HepG2 (cell line): Measurements from ENCODE around the gene ATP1B2. TPM values are rescaled to one million over a fixed set of nuclear protein-coding genes. Genes with fewer than 3 reads are reported as not detected.

Source experiments
- FOXP1 ChIP-seq, 2 experiments: fragments of 450-650 bp in 1 of 2; IDR thresholded peaks; 2 replicates each; pipeline ENCODE4 v1.6.1; 2017 to 2018; ENCODE audit warnings: antibody characterized with exemption in 1 of 2
- GPN1 ChIP-seq: sonication (generic); formaldehyde crosslinking; IDR thresholded peaks from 2 replicates; pipeline ENCODE4 v1.5.1; 2020; ENCODE audit warnings: missing genetic modification reagents, borderline replicate concordance
- HMGXB4 ChIP-seq, 2 experiments: sonication (generic) in 1 of 2; formaldehyde crosslinking in 1 of 2; IDR thresholded peaks; 2 replicates each; pipeline versions ENCODE4 v1.4.0 to v1.6.1; 2018 to 2020; ENCODE audit warnings: missing genetic modification reagents in 2 of 2, borderline replicate concordance in 1 of 2, low read depth in 1 of 2, mild to moderate bottlenecking in 1 of 2, missing biosample characterization in 1 of 2
- KMT2A ChIP-seq: sonication (generic); formaldehyde crosslinking; IDR thresholded peaks from 2 replicates; pipeline ENCODE4 v1.4.0; 2020; ENCODE audit warnings: missing genetic modification reagents
- NFAT5 ChIP-seq: sonication (generic); formaldehyde crosslinking; IDR thresholded peaks from 2 replicates; pipeline ENCODE4 v1.4.0; 2020; ENCODE audit warnings: missing genetic modification reagents
- SIN3B ChIP-seq: fragments of 150-350 bp; IDR thresholded peaks from 2 replicates; pipeline ENCODE4 v1.6.1; 2014; ENCODE audit warnings: low read length
- TAF1 ChIP-seq: sonication (generic); formaldehyde crosslinking; IDR thresholded peaks from 2 replicates; pipeline ENCODE4 v1.4.0; 2020; ENCODE audit warnings: missing genetic modification reagents
- XRCC5 ChIP-seq: fragments of 200-400 bp; formaldehyde crosslinking; optimal IDR thresholded peaks from 2 replicates; pipeline ENCODE3; 2017; ENCODE audit warnings: mild to moderate bottlenecking, low read length
- ZNF205 ChIP-seq: IDR thresholded peaks from 2 replicates; pipeline ENCODE4 v1.6.1; 2018; ENCODE audit warnings: missing biosample characterization, missing genetic modification reagents
- ZNF616 ChIP-seq: sonication (generic); formaldehyde crosslinking; IDR thresholded peaks from 2 replicates; pipeline ENCODE4 v1.5.0; 2020; ENCODE audit warnings: low read depth, mild to moderate bottlenecking, missing genetic modification reagents
- ZNF703 ChIP-seq: sonication (generic); formaldehyde crosslinking; IDR thresholded peaks from 2 replicates; pipeline ENCODE4 v1.5.1; 2020; ENCODE audit warnings: missing genetic modification reagents, mild to moderate bottlenecking, moderate library complexity, borderline replicate concordance
- ZNF713 ChIP-seq: sonication (generic); formaldehyde crosslinking; IDR thresholded peaks from 2 replicates; pipeline ENCODE4 v1.4.0; 2020; ENCODE audit warnings: mild to moderate bottlenecking, missing genetic modification reagents
- ZNF800 ChIP-seq: sonication (generic); formaldehyde crosslinking; IDR thresholded peaks from 2 replicates; pipeline ENCODE4 v1.4.0; 2020; ENCODE audit warnings: missing genetic modification reagents
- ZSCAN5A ChIP-seq: sonication (generic); formaldehyde crosslinking; IDR thresholded peaks from 2 replicates; pipeline ENCODE4 v1.8.0; 2022; ENCODE audit warnings: mild to moderate bottlenecking, missing genetic modification reagents, borderline replicate concordance
- polyA plus RNA-seq, 8 experiments: library from polyadenylated mRNA; depleted of rRNA in 3 of 8; stranded (reverse) in 7 of 8; unstranded in 1 of 8; fragments of >200 nt; fragmentation: Illumina TruSeq in 4 of 8; extraction: Trizol in 4 of 8; gene quantifications; 2 replicates each; pipeline versions ENCODE4 v1.2.1 to v1.2.3, GENCODE V29; 2011 to 2016; ENCODE audit warnings: low read depth in 4 of 8, missing spikeins in 1 of 8, mixed read lengths in 1 of 8; ENCODE audit not compliant: insufficient read depth in 1 of 8
- total RNA-seq, 5 experiments: library from RNA; depleted of rRNA; stranded (reverse); fragments of >200 nt; fragmentation: Illumina TruSeq; extraction: Trizol; gene quantifications; 2 replicates each; pipeline ENCODE4 v1.2.3, GENCODE V29; 2016; ENCODE audit warnings: low read depth in 1 of 5
- TF ChIP-seq, protein P1 (sequence below): IDR thresholded peaks from 2 replicates; pipeline ENCODE4 v1.6.1; 2018; ENCODE audit warnings: missing genetic modification reagents, mild to moderate bottlenecking, missing compliant biosample characterization

ATP1B2 gene
- total and polyA plus RNA-seq, 2 of the 13 experiments (the other 11 are each of a cell fraction or from before 2014, with no cell fraction given): not detected

- TF ChIP-seq HMGXB4 (CRISPR knock-in tag; IDR thresholded peaks at IDR 0.05; ENCODE audit: borderline replicate concordance in 1 of 2, low read depth in 1 of 2) (peak in 1 of 2 experiments; percentile 17; a peak in 2 of 4 replicates), ZNF713 (CRISPR knock-in tag) (no peak), SIN3B (0 out of 2 replicates have a peak, but pooled peaks have one; percentile 58), TAF1 (CRISPR knock-in tag) (peak; percentile 19), ZNF205 (no peak), ZNF703 (CRISPR knock-in tag) (no peak; the same call in 1 of the 2 replicates), KMT2A (CRISPR knock-in tag) (peak; percentile 95), ZSCAN5A (no peak), FOXP1 (IDR thresholded peaks at IDR 0.05) (no peak), FOXP1 (CRISPR knock-in tag; IDR thresholded peaks at IDR 0.05) (0 out of 2 replicates have a peak, but pooled peaks have one; percentile 9), NFAT5 (CRISPR knock-in tag) (no peak), ZNF800 (CRISPR knock-in tag) (no peak), ZNF616 (CRISPR knock-in tag) (0 out of 2 replicates have a peak, but pooled peaks have one; percentile 59), XRCC5 (peak; percentile 12), GPN1 (CRISPR knock-in tag) (no peak)
- TF ChIP-seq, protein P1, sequence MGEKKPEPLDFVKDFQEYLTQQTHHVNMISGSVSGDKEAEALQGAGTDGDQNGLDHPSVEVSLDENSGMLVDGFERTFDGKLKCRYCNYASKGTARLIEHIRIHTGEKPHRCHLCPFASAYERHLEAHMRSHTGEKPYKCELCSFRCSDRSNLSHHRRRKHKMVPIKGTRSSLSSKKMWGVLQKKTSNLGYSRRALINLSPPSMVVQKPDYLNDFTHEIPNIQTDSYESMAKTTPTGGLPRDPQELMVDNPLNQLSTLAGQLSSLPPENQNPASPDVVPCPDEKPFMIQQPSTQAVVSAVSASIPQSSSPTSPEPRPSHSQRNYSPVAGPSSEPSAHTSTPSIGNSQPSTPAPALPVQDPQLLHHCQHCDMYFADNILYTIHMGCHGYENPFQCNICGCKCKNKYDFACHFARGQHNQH (CRISPR knock-in tag): 0 out of 2 replicates have a peak, but pooled peaks have one; percentile 27
These were observed 35.0 kb downstream of the ATP1B2 start (continued) for GRCh38 chr17:7685533-7686221.
